T-helper 1 cell (primary cell): ENCODE results near the gene TEX53.

Experiments used
- DNase-seq, 5 donors: peaks; one replicate each; pipeline ENCODE4 v3.0.0-alpha.2; 2012 to 2020

The TEX53 gene

DNA sequence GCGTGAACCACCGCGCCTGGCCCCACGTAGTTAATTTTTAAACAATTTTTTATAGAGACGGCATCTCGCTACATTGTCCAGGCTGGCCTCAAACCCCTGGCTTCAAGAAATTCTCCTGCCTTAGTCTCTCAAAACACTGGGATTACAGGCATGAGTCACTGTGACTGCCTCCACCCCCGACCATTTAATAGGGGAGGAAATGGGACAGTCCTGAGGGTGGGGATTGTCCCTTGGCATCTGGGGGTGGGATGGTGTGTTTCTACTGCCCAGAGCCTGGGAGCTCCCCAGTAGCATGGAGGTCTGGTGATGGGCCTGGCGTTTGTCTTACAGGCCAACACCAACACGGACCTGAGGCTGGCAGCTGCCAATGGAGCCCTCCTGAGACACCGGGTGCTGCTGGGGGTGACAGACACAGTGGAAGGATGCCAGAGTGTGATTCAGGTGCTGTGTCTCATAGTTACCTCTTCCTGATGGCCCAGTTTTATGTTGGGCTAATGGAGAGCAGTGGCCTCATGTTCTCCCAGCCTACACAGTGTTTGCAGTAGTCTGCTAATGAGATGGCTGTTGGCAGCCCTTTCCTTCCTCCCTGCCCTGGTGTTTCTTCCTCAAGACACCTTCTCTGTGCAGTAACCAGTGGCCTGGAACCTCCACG lies 24.0 kb downstream of the TEX53 start:
- DNase-seq = no peak

DNA sequence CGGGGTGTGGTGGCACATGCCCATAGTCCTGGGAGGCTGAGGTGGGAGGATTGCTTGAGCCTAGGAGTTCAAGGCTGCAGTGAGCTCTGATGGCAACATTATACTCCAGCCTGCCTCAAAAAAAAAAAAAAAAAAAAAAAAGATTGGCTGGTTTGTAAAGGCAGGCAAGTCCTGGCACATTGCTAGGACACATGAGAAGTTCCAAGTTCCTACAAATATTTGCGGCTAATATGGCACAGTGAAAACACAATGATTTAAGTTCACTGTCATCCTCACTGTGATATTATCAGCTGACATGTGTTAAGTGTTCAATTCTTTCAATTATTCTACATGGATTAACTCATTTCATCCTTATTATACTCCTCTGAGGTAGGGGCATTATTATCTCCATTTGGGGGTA lies 26.4 kb downstream of the TEX53 start:
- no peak for DNase-seq

DNA sequence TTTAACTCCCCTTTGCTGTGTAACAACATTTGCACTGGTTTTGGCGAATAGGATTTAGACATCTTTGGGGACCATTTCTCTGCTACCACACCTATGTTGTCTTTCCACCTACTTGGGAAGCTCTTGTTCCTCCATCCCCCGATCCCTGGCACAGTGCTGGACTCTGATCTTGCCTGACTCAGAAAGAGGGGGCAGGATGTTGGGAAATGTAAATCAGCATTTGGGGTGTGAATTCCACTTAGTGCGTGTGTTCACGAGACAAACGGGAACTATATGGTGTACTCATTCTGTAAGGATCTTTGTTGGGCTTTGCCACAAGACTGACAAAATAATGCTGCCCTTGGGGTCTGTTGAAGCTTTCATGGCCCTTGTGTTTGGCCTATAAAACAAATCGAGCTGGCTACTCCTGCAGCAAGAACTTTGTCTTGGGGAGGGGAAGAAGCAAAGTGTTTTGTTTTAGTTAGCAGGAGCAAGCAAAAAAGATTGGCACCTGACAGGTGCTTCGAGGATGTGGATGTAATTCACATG lies 28.0 kb downstream of the TEX53 start:
- DNase-seq = no peak

DNA sequence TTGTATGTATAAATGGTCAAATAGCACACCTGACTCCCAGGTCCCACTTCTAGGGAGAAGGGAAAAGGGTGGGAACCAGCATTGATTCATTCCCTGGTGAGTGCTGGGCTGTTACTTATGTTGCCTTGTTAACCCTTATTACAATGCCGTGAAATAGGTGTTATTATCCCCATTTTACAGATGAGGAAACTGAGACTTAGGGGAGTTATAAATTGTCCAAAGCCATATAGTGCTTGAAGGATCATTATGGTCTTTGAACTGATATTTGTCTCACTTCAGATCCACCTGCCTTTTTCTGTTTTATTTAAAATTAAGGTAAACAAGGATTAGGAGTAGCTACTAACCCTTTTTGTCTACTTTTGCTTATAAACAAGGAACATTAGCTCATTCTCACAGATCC lies 30.1 kb downstream of the TEX53 start:
- no peak for DNase-seq

DNA sequence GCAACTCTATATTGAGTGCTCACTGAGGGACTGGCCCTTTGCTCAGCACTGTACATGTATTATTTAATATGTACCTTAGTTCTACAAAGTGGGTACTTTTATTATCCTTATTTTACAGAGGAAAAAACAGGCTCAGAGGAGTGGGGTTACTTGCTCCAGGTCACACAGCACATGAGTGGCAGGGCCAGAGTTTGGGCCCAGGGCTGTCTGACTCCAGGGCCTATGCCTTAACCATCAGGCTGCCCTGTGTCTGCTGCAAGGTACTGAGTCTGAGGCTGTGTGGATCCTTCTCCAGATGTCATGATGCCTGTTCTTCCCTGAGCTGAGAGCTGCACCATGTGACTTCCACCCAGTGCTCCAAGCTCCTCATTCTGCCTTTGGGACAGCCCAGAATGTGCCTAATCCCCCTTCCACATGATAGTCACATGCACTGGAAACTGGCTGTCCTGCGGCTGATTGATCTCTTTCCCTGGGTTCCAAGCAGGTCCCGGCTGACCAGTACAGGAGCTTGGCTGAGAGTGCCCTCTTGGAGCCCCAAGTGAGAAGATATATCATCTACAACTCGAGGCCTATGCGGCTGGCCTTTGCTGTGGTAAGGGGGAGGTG lies 31.1 kb downstream of the TEX53 start:
- DNase-seq = no peak

DNA sequence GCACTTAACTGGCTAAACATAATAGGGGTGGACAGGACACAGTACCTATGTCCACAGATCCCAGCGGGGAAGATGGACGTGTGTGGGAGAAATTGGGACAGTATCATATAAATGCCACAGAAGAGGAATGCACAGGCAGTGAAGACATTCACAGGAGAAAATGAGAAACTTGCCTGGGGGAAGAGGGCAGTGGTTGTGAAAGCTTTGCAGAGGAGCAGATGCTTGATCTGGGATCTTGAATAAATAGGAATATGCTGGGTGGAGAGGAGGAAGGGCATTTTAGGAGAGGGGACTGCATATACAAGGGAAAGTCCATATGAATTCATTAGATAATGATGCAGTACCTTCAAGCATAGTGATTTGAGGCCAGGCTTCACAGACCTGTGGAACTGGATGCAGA lies 32.9 kb downstream of the TEX53 start:
- no peak for DNase-seq

DNA sequence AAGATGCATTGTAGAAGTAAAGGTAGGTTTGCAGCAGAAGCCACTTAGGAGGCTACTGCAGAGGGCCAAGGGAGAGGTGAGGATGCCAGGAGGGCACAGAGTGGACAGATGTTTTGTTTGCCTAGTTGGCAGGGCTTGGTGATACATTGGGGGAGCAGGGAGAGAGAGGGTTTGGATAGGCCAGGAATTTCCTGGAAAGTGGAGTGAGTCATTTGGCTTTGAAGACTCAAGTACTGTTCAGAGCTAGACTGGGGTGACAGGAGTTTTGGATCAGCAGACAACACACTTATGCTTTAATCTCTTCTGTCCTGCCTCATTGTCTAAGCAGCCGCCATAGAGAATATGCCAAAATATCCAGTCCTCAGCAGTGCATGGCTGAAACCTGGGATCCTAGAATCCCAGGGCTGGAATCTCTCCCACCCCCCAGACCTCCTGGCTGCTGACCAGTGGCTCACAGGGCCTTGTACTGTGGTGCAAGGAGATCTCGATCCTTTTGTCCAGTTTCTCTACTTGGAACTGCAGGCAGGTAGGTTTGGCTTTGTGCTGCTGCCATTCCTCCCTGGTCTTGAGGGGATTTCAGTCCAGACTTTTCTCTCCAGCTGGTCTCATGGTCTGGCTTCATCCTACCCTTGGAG lies 35.5 kb downstream of the TEX53 start:
- no peak for DNase-seq

DNA sequence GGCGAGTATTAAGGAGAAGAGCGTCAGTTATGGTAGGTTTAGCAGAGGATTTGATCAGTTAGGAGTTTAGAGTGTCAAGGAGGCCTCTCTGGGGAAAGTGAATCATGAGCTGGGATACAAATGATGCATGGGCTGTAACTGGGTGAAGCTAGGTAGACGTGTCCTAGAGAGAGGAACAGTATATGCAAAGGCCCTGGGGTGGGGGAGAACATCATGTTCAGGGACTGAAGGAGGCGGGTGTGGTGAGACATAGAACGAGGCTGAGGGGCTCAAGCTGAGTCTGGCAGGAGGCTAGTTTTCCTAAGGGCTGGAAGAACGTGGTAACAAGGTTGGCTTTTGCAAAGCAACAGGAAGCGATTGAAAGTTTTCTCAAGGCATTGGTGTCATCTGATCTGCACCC lies 36.0 kb downstream of the TEX53 start:
- no peak for DNase-seq

DNA sequence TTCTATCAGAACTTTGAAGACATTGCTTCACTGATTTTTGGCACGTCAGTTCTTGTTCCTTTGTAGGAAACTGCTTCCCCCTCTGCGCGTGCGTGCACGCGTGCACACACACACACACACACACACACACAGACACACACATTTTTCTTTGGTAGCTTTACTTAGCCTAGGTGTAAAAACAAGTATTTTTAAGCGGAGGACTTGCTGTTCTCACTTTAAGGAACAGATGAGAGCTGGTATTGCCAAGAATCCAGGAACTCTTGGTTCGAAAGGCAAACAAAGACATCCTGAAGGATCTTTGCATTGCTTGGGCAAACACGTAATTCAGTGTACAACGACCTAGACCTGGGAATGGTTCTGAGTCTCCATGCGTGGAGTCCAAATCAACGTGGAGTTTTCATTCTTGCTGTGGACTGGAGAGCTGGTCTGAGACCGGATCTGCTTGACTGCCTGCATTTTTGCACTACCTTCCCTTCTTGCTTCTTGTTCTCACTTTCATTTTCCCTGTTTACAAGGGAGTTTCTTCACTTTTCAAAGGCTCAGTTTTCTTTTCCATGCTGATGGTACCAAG lies 38.3 kb downstream of the TEX53 start:
- DNase-seq = no peak

DNA sequence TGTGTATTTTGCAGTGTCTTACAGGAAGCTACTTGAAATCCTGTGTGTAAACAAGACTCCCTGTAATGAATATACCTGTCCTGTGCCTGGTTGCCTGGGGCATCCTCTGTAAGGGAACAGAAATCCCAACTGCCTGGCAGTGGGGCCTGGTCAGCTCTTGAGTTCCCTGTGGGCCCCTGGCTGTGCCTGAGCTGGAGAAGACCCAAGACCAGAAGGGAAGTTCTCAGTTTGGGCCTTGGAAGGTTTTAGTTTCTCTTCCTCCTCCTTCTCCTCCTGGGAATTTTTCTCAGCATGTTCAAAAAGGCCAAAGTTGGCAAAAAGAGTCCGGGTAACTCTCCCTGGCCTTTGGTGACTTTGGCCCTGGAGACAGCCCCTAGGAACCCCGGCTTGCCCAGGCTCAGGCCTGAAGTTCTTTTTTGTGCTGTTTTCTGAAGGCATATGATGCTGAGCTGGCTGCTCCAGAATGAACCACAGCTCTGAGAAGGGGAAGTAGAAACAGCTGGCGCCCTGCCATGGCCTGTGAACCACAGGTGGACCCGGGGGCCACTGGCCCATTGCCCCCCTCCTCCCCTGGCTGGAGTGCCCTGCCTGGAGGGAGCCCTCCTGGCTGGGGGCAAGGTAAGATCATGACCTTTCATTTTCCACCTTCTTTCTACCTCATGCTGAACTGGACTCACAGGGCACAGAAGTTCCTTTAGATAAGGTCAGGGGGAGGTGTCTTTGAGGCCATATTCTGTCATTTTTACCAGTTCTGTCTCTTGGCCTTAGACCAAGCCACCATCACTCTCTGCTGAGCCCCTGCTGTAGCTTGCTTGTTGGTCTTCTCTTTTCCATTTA lies 40.7 kb downstream of the TEX53 start:
- DNase-seq = no peak

DNA sequence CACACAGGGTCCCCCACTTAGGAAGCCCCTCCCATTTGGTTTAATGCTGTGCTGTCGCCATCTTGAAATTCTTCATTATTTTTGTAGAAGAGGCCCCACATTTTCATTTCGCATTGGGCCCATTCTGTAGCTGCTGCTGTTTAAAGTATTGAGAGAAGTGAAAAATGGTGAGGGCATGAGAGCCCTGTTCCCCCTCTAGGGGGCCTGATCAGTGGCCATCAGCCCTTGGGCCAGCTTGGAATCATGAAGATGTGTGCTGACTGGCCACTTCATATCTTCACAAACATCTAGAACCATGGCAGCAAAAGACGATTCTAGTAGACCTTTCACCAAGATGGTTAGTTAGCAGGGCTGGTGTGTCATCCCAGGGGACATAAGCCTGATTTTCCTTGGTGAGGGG lies 43.2 kb downstream of the TEX53 start:
- no peak for DNase-seq

DNA sequence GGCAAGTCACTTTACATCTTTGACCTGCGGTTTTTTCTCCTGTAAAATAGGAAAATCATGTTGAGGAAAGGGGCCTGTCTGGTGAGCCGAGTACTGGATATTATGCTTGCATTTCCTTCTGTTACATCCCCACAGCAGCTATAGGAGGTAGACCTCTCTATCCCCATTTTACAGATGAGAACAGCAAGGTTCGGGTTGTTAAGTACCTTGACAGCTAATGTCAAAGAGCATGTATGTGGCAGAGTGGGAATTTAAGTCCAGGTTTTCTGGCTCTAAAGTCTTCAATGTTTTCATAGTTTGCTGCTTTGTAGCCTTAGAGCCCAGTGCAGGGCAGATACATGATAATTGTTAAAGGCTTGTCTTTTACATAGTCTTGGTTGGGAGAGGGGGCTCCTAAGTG lies 43.7 kb downstream of the TEX53 start:
- DNase-seq = no peak

DNA sequence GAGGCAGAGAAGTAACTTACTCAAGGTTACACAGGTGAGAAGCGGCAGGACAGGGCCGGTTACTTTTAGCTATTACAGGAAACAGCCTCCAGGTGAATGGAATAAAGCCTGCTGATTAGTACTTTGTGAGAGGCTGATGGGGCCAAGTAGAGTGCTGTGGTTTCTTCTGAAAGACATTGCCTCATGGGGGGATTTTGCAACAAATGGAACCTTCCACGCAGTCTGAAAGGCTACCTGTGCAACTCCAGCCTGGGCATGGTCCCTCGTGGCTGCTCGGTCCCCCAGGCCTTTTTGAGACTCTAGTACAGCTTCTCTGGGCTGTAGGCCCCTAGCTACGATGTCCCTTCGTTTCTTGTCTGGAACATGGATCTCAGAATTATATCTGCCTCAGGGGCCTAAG lies 44.5 kb downstream of the TEX53 start:
- DNase-seq = no peak

DNA sequence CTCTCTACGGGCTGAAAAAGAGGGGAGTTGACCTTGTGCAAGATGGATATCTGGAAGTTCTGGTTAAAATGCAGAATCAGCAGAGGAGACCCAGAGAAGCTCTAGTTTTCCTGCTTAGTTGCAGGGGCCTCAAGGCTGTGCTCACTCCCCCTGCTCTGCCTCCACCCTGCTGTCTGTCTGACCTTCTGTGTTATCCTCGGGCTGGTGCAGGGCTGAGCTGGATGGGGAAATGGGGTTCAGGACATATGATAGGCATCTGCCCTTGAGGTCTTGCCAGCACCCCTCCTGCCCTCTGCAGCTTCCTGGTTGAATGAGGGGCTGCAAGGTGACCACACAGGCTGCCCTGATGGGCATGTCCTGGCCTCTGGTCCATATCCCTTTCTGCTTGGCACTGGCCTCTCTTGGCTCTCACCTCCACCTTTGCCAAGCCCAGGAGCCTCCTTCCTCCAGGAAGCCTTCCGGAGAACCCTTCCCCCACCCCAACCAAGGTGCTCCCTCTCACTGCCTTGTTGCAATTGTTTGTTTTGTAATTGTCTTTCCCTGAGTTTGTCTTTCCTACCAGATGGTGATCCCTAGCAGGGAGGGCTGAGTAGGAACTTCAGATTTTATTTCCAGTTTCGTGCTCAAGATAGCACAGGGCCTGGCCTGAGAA lies 45.2 kb downstream of the TEX53 start:
- no peak for DNase-seq

DNA sequence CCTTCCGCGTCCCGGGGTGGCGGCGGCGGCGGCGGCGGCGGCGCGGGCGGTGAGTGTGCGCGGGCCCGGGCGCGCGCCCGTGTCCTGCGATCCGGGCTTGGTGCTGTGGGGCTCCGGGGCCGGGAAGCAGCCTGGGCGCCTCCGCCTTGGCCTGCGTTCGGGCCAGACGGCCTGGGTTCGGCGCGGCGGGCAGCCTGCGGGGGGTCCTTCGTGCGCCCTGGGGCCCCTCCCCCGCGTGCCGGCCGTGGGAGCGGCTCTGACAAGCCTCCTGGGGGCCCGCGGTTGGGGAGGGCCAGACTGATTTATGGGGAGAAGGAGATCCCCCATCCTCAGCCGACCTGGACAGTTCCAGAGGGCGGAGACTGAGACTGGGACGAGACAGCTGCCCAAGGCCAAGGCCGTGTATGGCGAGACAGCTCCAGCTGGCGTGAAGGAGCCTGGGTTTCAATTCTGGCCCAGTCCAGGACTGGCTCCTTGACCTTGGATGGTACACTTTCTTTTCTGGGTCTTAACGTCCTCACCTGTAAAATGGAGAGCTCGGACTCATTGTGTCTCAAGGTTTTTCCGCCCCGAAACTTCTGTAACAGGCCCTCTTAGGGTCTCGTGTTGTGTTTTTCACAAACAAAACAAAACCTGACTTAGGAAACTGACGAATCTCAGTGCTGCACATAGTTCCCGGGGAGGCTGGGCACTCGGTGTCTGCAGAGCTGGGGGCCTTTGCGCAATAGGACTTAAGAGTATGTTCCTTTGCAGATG lies 45.9 kb downstream of the TEX53 start:
- peak in 2 of 5 donors; percentile 6 to 43 for DNase-seq

DNA sequence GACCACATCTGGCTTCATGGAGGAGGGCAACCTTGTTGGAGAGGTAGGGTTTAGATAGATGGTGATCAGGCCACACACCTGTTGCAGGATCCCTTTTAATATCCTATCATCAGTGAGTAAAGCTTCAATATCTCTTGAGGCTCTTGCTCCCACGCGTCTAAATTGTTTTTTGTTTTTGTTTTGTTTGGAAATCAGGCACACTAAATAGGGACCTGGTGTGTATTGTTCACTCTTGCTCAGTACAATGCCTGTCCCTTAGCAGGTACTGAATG lies 49.1 kb downstream of the TEX53 start:
- no peak for DNase-seq

DNA sequence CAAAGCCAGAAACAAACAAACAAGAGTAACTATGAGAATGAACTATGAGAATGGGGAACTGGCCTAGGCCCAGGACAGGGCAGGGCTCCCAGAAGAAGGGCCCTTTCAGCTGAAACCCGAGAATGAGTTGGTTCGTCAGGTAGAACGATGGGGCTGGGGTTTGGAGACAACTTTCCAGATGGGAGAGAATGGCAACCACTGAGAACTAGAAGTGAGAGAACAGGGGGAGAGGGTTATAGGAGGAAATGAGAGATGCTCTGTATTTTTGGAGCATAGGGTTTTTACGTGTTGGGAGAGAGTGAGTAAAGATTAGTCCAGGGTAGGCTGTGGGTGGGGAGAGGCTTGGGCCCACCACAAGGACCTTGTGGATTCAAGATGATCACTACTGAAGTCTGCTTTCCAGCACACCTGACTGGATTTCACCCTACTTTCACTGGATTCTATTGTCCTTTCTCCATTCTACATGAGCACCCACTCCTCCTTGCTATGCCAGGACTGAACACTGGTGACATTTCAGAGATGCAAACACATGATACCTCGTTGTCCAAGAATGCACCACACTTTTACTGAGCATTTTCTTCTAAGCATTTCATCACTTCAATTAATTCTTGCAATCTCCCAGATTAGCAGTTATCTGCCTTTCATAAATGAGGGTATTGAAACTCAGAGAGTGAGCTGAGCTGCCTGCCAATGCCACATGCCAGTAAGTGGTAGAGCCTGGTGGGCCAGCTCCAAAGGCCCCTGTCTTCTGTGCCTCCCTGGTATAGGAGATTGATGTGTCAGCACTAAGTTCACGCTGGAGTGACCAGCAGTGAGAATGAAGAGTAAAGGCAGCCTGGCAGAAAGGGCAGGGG lies 49.7 kb downstream of the TEX53 start:
- DNase-seq = no peak

DNA sequence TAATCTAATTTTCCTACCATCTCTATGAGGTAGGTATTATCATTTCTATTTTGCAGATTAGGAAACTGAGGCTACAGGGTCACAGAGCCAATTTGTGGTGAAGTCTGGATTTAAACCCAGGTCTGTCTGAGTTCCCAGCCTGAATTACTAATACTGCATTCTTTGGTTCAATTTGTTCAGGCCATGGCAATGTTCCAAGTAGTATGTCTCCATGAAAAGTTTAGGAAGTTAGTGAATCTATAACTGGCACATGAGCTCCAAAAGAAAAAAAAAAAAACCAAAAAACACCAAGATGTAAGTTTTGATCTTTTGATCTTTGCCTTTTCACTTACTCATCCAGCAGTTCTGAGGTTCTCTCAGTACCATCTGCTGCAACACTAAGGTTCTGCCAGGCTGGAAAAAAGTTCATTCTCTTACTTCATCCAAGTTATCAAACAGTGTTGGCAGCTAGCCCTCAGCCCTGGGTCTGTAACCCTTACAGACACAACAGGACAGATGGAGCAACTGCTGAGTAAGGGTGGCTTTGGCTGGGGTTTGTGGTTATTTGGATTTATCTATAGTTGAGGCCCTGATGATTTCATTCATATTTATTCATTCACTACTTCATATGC lies 50.9 kb downstream of the TEX53 start:
- DNase-seq = no peak
